GM19438 (cell line): ENCODE results near the gene KRTAP10-10.
"Not testable (repeated sequence)": the region's sequence is repeated elsewhere in the genome, so short reads cannot be mapped to it uniquely, and the experiment has no call there.

ENCODE experiments used
- ATAC-seq: cut with Tn5 transposase; IDR thresholded peaks from one replicate; pipeline ENCODE4 v1.9.1; 2021; ENCODE audit warnings: low read depth; ENCODE audit not compliant: unreplicated experiment

KRTAP10-10 gene

DNA sequence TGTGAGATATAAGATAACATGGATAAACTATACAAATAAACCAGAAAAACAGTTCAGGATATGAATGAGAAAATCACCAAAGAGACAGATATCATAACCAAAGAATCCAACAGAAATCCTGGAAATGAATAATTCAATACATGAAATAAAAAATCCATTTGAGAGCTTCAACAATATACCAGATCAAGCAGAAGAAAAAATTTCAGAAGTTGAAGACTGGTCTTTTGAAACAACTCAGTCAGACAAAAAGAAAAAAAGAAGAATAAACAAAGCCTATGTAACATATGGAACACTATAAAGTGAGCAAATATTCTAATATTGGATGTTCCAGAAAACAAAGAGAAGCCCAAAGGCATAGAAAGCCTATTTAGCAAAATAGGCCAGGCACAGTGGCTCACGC lies 34.8 kb downstream of the KRTAP10-10 start:
- no peak for ATAC-seq

- no peak for ATAC-seq
These were observed 40.7 kb downstream of the KRTAP10-10 start for GRCh38 chr21:44677881-44678280.

DNA sequence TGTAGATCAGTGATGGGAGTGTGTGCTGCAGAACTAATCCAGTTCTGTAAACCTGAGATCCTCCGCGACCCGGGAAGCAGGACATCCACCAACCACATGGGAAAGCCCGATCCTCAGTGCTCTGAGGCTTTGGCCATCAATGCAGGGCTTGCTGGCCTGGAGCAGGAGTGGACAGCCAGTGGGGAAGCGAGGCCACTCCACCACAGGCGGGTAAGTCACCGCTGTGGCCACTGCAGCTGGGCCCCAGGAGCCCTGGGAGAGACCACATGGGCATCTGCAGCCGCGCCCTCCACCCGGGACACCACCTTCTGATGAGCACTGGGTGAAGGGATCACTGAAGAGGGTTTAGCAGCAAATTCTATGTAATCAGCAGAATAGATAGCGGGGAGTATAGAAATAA lies 44.0 kb downstream of the KRTAP10-10 start:
- no peak for ATAC-seq

DNA sequence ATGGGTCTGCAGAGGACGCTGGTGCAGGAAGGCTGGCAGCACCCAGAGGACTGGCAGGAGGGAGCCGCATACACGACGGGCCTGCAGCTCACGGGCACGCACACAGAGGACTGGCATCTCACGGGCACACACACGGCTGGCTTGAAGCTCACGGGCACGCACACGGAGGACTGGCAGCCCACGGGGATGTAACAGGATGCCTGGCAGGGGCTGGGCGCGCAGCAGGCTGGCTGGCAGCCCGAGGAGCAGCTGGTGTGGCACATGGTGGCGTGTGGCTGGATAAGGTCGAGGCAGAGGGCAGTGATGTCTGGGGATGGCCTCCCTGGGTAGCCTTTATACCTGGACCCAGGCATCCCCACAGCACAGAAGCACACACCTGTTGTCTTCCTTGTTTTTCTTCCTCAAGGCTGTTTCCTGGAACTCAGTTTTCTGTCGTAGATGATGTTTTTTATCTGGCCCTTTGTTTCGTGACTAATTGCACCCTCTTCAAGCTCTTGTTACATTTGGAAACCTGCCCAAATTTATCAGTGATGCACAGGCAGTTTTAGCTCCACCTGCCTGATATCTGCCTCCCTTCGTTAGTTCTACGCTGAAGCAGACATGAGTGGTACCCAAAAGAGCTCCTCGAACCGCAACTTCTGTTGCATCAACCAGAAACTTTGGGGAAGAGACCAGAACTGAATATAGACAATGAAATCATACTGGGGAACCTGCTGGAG lies 44.9 kb downstream of the KRTAP10-10 start, which contains the start of gene KRTAP12-1:
TSS of gene KRTAP12-1 (minus strand) at position 303 of the 719 bp plus-strand sequence. CDS start at position 263, 40 bp downstream.
- ATAC-seq, result no peak

DNA sequence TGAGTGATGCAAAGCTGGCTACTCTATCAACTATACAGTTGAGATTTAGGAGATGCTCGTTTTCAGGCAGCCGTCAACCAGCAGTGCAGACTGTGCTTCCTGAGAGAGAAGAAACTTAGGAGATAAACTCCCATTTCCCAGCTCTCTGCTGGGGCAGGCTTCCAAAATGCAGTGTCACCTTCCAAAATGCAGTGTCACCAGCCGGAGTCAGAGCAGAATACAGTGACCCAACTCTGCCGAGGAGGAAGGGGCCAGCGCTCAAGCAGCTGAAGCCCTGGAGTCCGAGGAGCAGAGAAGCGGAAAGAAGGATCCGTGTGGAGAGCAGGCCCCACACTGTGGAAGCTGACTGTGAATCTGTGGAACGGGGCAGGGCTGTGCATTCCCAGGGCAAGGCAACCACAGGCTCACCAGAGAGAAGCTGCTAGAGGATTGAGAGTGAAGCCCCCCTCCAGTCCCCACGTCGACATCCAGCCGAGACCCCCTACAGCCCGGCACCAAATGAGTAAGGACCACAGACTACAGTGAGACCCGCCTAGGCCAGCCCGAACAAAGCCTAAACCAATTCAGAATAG lies 45.5 kb downstream of the KRTAP10-10 start:
- ATAC-seq, result no peak

GRCh38 chr21:44684077-44684476 lies 46.9 kb downstream of the KRTAP10-10 start:
- no peak for ATAC-seq

DNA sequence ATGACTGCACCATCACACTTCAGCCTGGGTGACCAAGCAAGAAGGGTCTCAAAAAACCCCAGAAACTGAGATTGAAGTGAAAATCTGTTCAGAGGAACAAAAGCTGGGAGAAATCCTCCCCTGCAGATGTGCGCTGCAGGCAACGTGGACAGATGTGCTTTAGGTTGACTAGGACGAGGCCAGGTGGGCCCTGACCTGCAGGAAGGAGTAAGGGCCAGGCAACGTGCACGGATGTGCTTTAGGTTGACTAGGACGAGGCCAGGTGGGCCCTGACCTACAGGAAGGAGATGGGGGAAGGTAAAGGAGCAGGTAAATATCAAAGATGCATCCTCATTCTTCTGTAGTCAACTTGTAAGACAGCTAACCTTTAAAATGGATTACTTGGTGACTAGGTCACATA lies 47.3 kb downstream of the KRTAP10-10 start:
- no peak for ATAC-seq

GRCh38 chr21:44685050-44685449 lies 47.9 kb downstream of the KRTAP10-10 start:
- not testable (repeated sequence) for ATAC-seq

- ATAC-seq, result no peak
These were observed 49.0 kb downstream of the KRTAP10-10 start for GRCh38 chr21:44686000-44686781.

DNA sequence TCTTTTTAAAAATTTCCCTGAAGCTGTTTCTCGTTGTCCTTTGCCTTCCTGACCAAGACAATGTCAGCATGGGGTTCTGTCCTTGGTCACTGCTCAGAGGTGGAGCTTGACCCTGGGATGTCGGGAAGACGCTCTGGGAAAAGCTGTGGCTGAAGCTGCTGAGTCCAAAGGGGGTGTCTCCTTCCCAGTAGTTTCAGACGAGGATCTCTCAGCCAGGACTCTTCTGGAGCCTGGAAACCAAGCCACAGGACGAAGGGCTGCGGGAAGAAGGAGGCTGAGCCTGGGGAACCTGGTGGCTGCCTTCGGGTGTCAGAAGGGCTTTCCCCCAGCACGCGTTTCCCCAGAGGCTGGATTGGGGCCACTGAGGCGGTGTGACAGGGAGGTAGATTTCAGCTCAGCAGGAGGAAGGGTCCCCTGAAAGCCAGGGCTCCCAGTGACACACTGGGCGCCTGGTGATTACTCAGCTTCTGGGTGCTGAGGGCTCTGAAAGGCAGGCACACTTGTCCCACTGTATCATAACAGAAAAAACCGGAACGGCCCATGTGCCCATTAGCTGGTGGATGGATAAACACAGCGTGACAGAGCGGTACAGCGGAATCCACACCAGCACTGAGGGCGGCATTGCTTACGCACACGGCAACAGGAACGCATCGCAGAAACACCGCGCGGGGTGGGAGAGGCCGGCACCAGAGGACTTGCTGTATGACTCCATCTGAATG lies 49.8 kb downstream of the KRTAP10-10 start:
- no peak for ATAC-seq

GRCh38 chr21:44687671-44688070 lies 50.5 kb downstream of the KRTAP10-10 start:
- no peak for ATAC-seq
